Forelimb muscle (tissue), 1 donor: Measurements from ENCODE around the gene CYP46A1. TPM values are rescaled to one million over a fixed set of nuclear protein-coding genes. Genes with fewer than 3 reads are reported as not detected.

Experiments used
- DNase-seq: peaks from one replicate; pipeline ENCODE4 v3.0.0-alpha.2; 2013; ENCODE audit warnings: low read depth
- polyA plus RNA-seq: library from polyadenylated mRNA; unstranded; fragments of 120-200 nt; gene quantifications from one replicate; pipeline ENCODE4 v1.2.1, GENCODE V29; 2013; ENCODE audit not compliant: insufficient read length

The CYP46A1 gene
- polyA plus RNA-seq, 1 donor, result 4.7 TPM

GRCh38 chr14:99742509-99743487 is 58.7 kb downstream of the CYP46A1 start:
- DNase-seq, result no peak

DNA sequence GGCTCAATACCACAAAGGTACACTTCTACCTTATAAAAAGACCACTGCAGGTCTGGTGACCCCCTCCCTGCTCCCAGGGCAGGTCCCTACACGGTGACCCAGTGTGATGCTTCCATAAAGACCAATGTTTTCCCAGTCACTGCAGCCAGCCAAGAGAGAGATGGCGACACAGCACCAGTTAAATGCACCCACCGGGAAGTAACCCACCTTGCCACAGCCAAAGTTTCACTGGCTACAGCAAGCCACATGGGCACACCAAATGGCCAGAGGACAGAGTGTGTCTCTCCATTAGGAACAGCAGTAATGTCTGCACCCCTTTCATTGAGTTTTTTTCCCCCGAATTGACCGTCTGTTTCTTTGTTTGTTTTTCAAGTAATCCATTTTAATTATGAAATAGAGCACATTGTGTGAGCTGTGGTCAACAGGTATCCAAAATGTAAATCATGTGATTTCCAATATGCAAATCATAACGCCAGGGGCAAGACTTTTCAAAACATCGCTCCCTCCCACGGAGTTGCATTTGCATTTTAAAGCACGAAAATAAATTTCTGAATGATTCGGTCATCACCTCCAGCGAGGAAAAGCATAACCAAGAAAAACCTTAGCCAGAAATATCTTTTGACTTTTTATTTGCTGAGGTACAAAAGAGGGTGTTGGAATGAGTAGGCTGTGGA is 60.2 kb downstream of the CYP46A1 start:
- DNase-seq, result no peak

DNA sequence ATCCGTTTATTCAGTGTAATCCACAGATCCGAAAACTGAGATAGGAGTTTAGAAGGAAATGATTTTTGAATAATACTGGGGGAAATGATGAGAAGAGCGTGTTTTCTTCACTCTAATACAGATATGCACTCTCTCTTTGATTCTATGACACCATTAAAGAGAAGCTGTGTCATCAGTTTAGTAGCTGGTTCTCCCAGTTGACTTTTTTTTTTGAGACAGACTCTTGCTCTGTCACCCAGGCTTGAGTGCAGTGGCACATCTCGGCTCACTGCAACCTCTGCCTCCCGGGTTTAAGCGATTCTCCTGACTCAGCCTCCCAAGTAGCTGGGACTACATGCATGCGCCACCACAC is 60.8 kb downstream of the CYP46A1 start:
- DNase-seq, result no peak

DNA sequence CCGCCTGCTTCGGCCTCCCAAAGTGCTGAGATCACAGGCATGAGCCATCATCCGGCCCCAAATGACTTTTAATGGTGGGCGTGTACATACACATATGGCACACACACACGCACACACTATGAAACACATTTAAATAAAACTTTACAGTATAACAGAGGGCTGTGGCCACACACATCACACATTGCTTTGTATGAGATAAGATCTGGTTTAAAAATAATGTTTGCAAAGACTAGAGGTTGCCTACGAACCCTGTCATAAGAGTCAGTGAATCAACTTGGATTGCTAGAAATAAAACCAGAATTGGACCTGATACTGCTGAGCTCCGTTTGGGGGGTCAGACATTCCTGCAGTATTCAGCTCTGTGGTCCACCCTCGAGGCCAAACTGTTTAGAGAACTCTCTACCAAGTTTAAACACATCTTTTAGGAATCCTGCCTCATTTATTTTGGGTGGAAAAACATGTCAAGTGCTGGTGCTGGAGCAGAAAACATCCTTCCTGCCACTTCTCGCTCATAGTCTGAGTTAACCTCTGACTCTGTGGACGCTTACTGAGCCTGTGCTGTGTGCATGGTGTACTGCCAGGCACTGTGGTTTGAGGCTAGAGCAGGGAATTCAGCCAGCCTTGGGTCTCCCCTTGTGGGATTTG is 61.3 kb downstream of the CYP46A1 start:
- DNase-seq, result no peak

GRCh38 chr14:99747167-99747566 is 63.1 kb downstream of the CYP46A1 start:
- no peak for DNase-seq

DNA sequence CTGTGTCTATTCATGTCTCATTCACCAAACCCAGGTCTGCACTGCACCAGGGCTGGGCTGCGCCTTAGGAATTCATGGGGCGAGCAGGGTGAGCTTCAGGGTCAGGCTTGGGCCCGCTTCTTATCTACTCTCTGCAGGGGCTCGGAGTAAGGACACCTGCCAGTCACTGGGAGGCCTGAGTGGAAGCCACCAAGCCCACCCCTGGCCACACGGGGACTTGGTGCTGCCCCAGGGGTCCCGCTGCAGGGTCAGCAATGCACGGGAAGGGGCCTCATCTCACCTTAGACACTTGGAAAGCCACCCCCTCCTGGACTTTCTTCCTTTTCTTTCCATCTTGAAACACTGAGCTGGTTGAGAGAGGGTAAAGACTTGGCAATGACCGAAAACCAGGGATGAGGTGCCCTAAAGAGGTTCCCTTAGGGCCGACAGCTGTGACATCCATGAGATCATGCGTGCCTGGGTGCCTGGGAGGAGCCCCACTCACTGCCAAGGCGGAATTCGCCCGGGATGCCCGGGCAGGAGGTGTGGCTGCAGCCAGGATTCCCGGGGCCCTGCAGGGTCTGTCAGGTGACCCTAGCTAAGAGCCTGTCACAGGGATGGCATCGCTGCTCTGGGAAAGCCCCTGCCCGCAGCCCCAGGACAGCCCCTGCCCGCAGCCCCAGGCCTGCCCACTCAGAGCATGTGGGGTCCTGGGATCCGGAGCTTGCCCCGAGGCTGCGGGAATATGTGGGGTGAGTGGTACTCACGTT is 63.7 kb downstream of the CYP46A1 start:
- no peak for DNase-seq

GRCh38 chr14:99748529-99748928 is 64.4 kb downstream of the CYP46A1 start:
- DNase-seq, result no peak

- no peak for DNase-seq
These were observed 65.0 kb downstream of the CYP46A1 start for GRCh38 chr14:99749142-99749541.

GRCh38 chr14:99749763-99750715 is 65.9 kb downstream of the CYP46A1 start:
- DNase-seq, result no peak

DNA sequence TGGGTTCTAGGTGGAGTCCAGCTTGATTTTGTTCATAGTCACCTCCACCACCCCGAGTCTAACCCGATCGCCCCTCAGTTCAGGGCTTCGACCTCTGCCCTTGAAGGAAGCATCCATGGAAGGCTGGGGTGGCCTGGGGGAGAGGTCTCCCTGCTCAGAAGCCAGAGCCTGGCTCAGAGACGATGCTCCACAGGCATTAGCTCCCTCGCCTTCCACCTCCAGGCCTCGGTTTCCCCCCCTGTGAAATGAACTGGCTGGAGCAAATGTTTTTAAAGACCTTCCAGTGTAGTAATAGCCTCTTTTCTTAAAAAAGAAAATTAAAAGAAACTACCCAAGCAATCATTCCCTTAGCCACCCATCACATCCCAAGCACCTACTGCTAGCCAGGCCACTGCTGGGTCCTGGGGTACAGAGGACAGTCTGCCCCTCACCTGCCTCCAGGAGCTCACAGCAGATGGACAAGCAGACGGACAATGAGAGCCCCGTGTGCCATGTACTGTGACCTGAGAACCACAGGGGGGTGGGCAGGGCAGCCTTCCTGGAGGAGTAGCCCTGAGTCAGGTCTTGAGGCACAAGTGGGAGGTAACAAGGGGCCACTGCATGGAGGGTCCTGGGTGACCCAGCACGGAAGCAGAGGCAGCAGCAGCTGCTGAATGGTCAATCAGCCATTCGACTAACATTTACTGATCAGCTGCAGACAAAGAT is 66.8 kb downstream of the CYP46A1 start:
- DNase-seq, result no peak

- no peak for DNase-seq
These were observed 67.7 kb downstream of the CYP46A1 start for GRCh38 chr14:99751539-99752485.

DNA sequence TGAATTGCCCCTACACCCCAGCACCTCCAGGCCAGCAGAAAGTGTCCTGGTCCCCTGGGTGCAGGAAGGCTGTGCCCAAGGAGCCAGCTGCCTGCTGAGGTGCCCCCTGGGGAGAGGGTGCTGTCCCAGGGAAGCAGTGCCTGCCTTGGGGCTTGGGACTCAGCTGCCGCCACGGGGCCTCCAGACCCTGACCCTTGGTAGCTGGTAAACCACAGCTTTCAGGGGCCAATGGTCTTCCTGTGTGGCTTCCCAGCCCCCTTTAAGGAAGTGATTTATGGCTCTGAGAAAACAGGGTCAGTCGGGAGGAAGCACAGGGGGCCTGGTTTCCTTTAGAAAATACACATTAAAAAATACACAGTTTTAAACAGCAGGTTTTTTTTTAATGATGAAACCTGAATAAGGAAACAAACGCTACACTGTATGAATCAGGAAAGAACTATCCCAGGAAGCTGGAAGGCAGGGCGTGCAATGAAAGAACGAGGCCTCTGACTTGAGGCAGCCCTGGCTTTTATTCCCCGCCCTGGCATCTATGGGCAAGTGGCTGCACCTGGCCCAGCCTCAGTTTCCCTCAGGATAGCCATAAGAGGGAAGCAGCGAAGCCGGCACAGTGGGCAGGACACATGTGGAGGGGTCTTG is 68.5 kb downstream of the CYP46A1 start:
- DNase-seq, result no peak

DNA sequence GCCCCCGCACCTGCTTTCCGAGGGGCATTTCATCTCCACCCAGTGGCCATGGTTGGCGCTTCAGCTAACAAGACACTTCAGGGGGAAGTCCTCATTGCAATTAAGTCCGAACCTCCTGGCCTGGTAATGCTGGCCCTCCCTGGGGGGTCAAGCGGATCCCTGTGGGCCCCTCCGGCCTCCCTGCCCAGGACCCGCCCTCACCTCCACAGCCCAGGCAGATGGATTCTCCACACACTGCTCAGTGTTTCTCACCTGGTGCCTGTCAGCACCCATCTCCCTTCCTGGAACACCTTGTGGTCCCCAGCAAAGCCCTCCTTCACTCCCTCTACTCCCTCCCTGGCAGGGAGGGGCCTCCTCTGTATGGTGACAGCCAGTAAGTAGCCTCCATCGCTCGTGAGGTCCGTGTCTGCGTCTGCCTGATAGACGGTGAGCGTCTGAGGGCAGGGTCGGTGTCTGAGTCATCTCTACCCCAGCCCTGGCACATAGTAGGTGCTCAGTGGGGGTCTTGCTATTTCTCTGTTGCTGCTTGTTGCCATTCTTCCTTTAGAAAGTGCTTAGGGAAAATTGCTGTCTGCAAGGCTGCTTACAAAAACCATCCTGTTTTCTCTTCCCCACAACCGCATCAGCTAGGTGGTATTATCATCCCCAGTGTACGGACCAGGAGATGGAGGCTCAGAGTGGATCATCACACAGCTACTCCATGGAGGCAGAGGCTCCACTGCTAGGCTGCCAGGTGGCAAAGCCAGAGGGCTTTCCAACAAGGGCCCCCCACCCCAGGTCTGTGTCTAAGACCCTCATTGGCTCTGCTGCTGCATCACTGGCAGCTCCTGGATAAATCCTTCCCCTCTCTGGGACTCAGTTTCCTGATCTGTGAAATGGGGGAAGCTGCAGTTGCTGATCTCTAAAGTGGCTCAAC is 69.4 kb downstream of the CYP46A1 start:
- no peak for DNase-seq

DNA sequence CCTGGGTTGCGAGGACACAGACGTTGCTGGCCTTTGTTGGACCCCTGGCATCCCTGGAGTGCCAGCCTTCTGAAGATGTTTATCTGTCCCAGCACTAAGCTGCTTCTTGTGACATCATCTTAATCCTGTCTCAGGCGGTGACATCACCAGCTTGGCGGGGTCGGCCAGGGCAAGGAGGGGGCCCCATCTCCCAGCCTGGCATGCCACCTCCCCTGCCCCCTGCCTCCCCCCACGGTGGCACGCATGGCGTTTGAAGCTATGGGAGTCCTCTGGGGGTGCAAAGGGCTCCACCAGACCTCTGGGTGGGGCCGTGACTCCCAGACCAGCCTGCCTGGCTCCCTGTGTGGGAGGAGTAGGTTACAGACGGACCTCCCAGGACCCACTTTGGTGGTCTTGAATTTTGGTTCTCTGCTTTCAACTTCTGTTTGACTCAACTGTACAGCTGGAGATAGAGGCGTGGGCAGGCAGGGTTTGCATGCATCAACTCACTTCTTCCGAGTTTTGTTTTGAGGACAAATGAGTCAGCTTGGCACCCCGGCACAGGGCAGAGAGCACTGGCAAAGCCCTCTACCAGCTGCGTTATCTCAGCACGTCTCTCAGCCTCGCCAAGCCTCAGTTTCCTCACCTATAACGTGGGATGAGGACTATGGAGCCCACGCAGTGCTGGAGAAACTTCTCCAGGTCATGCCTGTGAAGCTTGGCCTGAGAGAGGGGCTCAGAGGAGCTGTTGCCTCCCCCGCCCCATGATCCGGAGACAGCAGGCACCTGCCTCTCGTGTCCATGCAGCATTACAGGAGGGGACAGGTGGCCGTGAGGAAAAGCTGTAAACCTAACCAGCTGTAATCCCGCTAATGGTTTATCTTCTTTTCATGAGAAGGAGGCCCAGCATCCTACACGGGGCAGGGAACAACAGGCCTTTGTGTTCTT is 70.3 kb downstream of the CYP46A1 start:
- DNase-seq, result no peak

DNA sequence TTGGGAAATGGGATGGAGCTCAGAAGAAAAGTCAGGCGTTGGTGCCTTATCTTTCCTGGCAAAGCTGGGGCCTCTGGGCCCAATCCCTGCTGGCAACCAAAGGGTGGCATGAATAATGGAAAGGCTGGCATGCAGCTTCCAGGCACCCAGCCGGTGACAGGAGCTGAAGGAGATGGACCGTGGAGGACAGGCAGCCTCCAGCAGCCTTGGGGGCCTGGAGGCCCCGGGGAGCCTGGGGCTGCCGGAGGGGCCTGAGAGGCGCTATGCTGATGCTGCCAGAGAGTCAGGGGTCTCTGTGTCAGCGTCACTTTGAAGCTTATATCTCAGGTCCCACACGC is 70.9 kb downstream of the CYP46A1 start:
- DNase-seq, result no peak
